ENCODE data around the gene PNMA8A.

The PNMA8A gene

GRCh38 chr19:46429999-46430398 lies 41.4 kb downstream of the PNMA8A start:
- no peak overlapping the region for H3K27ac ChIP-seq
- H3K27me3 ChIP-seq (ENCODE audit: control insufficient read depth, insufficient read depth, low read length) = no peaks in the 10 kb centered on the region
- H3K4me1 ChIP-seq = peaks cover 7% of the 10 kb centered on the region
- H3K79me2 ChIP-seq = no peaks in the 10 kb centered on the region
- H3K36me3 ChIP-seq (ENCODE audit: control insufficient read depth, insufficient read depth, low read length) = no peaks in the 10 kb centered on the region
- no peak overlapping the region for H2AFZ ChIP-seq
- no peak for TF ChIP-seq CTCF (IDR thresholded peaks at IDR 0.05)
- H3K9me3 ChIP-seq (ENCODE audit: control insufficient read depth, low read length) = no peaks in the 10 kb centered on the region
- H3K4me3 ChIP-seq (ENCODE audit: low read depth, low read length) = no peak overlapping the region
- no peak overlapping the region for H3K4me2 ChIP-seq (ENCODE audit: low read length)
- no peak overlapping the region for H3K9ac ChIP-seq

- H3K4me1 ChIP-seq = peaks cover 7% of the 10 kb centered on the region
- H3K9me3 ChIP-seq (ENCODE audit: control insufficient read depth, low read length) = no peaks in the 10 kb centered on the region
- peak within 1 kb of the TSS; percentile 25 for H3K4me2 ChIP-seq (ENCODE audit: low read length)
- H3K27ac ChIP-seq = no peak within 1 kb of the TSS
- H2AFZ ChIP-seq = peak within 1 kb of the TSS; percentile 16
- H3K36me3 ChIP-seq (ENCODE audit: control insufficient read depth, insufficient read depth, low read length) = no peaks in the 10 kb centered on the region
- peak within 1 kb of the TSS; percentile 36 for H3K4me3 ChIP-seq (ENCODE audit: low read depth, low read length)
- H3K79me2 ChIP-seq = no peaks in the 10 kb centered on the region
- TF ChIP-seq CTCF (IDR thresholded peaks at IDR 0.05) = no peak
- no peak within 1 kb of the TSS for H3K9ac ChIP-seq
- H3K27me3 ChIP-seq (ENCODE audit: control insufficient read depth, insufficient read depth, low read length) = no peaks in the 10 kb centered on the region
These were observed 42.9 kb downstream of the PNMA8A start, which contains the start of gene PNMA8C for GRCh38 chr19:46428239-46429135. Gene PNMA8C (minus strand): TSS chr19:46428936. CDS start chr19:46428359, 577 bp downstream.

- TF ChIP-seq CTCF (IDR thresholded peaks at IDR 0.05) = no peak
- H3K9ac ChIP-seq = no peak overlapping the region
- no peaks in the 10 kb centered on the region for H3K27me3 ChIP-seq (ENCODE audit: control insufficient read depth, insufficient read depth, low read length)
- no peak overlapping the region for H3K4me3 ChIP-seq (ENCODE audit: low read depth, low read length)
- H3K36me3 ChIP-seq (ENCODE audit: control insufficient read depth, insufficient read depth, low read length) = no peaks in the 10 kb centered on the region
- H3K4me2 ChIP-seq (ENCODE audit: low read length) = no peak overlapping the region
- no peaks in the 10 kb centered on the region for H3K79me2 ChIP-seq
- peaks cover 7% of the 10 kb centered on the region for H3K4me1 ChIP-seq
- no peak overlapping the region for H3K27ac ChIP-seq
- H2AFZ ChIP-seq = no peak overlapping the region
- H3K9me3 ChIP-seq (ENCODE audit: control insufficient read depth, low read length) = no peaks in the 10 kb centered on the region
These were observed 43.8 kb downstream of the PNMA8A start for GRCh38 chr19:46427518-46428045.

- Histone ChIP-seq H3K9me3 (ENCODE audit: control insufficient read depth, low read length) (no peaks in the 10 kb centered on the region), H2AFZ (peak overlapping the region; percentile 95), H3K36me3 (ENCODE audit: control insufficient read depth, insufficient read depth, low read length) (no peaks in the 10 kb centered on the region), H3K27me3 (ENCODE audit: control insufficient read depth, insufficient read depth, low read length) (no peaks in the 10 kb centered on the region), H3K27ac (peak overlapping the region; percentile 64), H3K79me2 (no peaks in the 10 kb centered on the region), H3K4me2 (ENCODE audit: low read length) (peak overlapping the region; percentile 100), H3K4me1 (peaks cover 7% of the 10 kb centered on the region), H3K4me3 (ENCODE audit: low read depth, low read length) (peak overlapping the region; percentile 88), H3K9ac (no peak overlapping the region)
- TF ChIP-seq CTCF (IDR thresholded peaks at IDR 0.05) = no peak
These were observed 44.7 kb downstream of the PNMA8A start for GRCh38 chr19:46426506-46427162.

Measured in parathyroid adenoma (tissue), 2 donors.